Measurements from ENCODE around the gene PAX7. TPM values are rescaled to one million over a fixed set of nuclear protein-coding genes. Genes with fewer than 3 reads are reported as not detected.

PAX7 gene
- total RNA-seq, 4 donors from 2014 or later, result not detected

DNA sequence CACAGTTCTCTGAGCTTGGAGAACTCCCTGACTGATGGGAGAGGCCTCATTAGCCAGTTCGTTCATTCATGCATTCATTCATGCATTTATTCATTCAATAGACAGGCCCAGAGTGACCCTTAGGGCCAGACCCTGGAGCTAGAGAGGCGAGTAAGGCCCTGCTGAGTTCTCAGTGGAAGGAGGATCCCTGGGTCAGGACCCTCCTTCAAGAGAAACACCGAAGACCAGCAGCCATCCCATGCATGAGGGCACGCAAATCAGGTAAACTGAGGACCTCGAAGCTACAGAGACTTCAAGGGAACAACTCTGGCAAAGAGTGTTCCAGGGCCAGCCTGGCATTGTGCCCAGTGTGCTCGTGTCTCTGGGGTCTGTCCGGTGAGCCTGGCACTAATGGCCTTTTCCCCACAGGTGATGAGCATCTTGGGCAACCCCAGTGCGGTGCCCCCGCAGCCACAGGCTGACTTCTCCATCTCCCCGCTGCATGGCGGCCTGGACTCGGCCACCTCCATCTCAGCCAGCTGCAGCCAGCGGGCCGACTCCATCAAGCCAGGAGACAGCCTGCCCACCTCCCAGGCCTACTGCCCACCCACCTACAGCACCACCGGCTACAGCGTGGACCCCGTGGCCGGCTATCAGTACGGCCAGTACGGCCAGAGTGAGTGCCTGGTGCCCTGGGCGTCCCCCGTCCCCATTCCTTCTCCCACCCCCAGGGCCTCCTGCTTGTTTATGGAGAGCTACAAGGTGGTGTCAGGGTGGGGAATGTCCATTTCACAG lies 104.8 kb downstream of the PAX7 start:
- 84 to 86% methylated on average over 22 of the region's 22 CpGs for WGBS, 2 donors
- H3K4me3 ChIP-seq, result no peak overlapping the region

GRCh38 chr1:18736958-18737357 lies 106.3 kb downstream of the PAX7 start:
- Histone ChIP-seq H3K9me3 (no peaks in the 10 kb centered on the region), H3K27me3 (peaks cover 0 to 64% of the 10 kb centered on the region in 2 donors), H3K4me3 (no peak overlapping the region), H3K4me1 (no peaks in the 10 kb centered on the region), H3K27ac (no peak overlapping the region), H3K36me3 (no peaks in the 10 kb centered on the region)
- TF ChIP-seq, protein P1, sequence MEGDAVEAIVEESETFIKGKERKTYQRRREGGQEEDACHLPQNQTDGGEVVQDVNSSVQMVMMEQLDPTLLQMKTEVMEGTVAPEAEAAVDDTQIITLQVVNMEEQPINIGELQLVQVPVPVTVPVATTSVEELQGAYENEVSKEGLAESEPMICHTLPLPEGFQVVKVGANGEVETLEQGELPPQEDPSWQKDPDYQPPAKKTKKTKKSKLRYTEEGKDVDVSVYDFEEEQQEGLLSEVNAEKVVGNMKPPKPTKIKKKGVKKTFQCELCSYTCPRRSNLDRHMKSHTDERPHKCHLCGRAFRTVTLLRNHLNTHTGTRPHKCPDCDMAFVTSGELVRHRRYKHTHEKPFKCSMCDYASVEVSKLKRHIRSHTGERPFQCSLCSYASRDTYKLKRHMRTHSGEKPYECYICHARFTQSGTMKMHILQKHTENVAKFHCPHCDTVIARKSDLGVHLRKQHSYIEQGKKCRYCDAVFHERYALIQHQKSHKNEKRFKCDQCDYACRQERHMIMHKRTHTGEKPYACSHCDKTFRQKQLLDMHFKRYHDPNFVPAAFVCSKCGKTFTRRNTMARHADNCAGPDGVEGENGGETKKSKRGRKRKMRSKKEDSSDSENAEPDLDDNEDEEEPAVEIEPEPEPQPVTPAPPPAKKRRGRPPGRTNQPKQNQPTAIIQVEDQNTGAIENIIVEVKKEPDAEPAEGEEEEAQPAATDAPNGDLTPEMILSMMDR (IDR thresholded peaks at IDR 0.05), result no peak
- TF ChIP-seq POLR2A (IDR thresholded peaks at IDR 0.05) (no peak), EP300 (IDR thresholded peaks at IDR 0.05) (no peak)
- DNase-seq (ENCODE audit: low spot score in 2 of 2), result no peak
- WGBS, 2 donors, result 36 to 49% methylated on average over 4 to 6 of the region's 6 CpGs

More for the DNA sequence above, 104.8 kb downstream of the PAX7 start:
- Histone ChIP-seq H3K36me3 (no peaks in the 10 kb centered on the region), H3K27me3 (peaks cover 0 to 68% of the 10 kb centered on the region in 2 donors), H3K9me3 (no peaks in the 10 kb centered on the region), H3K4me1 (no peaks in the 10 kb centered on the region), H3K27ac (no peak overlapping the region)
- no peak for DNase-seq (ENCODE audit: low spot score in 2 of 2)
- TF ChIP-seq POLR2A (IDR thresholded peaks at IDR 0.05), result no peak
- TF ChIP-seq EP300 (IDR thresholded peaks at IDR 0.05), result no peak
- TF ChIP-seq, protein P1 (IDR thresholded peaks at IDR 0.05), result no peak

DNA sequence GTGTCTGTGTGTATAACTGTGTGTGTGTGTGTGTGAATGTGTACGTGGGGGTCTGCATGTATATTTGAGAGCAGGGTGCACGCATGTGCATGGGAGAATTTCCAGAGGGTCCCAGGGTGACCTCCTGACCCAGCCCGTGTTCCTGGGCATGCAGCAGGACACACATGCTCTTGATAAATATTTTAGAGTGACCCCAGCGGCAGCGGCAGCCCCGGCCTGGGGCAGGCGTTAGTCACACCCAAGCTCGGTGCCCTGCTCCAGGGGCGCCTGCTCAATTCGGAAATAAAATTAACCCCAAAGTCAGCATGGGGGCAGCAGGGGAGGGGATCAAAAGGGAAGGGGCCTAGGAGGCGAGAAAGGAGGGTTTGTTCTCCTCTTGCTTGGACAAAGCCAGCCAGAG lies 107.5 kb downstream of the PAX7 start:
- Histone ChIP-seq H3K9me3 (no peaks in the 10 kb centered on the region), H3K4me3 (no peak overlapping the region), H3K27me3 (peaks cover 0 to 57% of the 10 kb centered on the region in 2 donors), H3K4me1 (no peaks in the 10 kb centered on the region), H3K27ac (no peak overlapping the region), H3K36me3 (no peaks in the 10 kb centered on the region)
- TF ChIP-seq, protein P1 (IDR thresholded peaks at IDR 0.05), result no peak
- TF ChIP-seq POLR2A (IDR thresholded peaks at IDR 0.05), result no peak
- TF ChIP-seq EP300 (IDR thresholded peaks at IDR 0.05), result no peak
- DNase-seq (ENCODE audit: low spot score in 2 of 2), result no peak
- WGBS, 2 donors, result 25 to 30% methylated on average over 11 of the region's 11 CpGs

GRCh38 chr1:18738617-18739016 lies 108.0 kb downstream of the PAX7 start:
- H3K9me3 ChIP-seq, result no peaks in the 10 kb centered on the region
- no peaks in the 10 kb centered on the region for H3K4me1 ChIP-seq
- H3K4me3 ChIP-seq, result no peak overlapping the region
- no peak for TF ChIP-seq POLR2A (IDR thresholded peaks at IDR 0.05)
- no peak for TF ChIP-seq EP300 (IDR thresholded peaks at IDR 0.05)
- TF ChIP-seq, protein P1 (IDR thresholded peaks at IDR 0.05), result no peak
- H3K27ac ChIP-seq, result no peak overlapping the region
- H3K36me3 ChIP-seq, result no peaks in the 10 kb centered on the region
- peaks cover 0 to 55% of the 10 kb centered on the region in 2 donors for H3K27me3 ChIP-seq
- no peak for DNase-seq (ENCODE audit: low spot score in 2 of 2)
- 81 to 94% methylated on average over 3 of the region's 3 CpGs for WGBS, 2 donors

DNA sequence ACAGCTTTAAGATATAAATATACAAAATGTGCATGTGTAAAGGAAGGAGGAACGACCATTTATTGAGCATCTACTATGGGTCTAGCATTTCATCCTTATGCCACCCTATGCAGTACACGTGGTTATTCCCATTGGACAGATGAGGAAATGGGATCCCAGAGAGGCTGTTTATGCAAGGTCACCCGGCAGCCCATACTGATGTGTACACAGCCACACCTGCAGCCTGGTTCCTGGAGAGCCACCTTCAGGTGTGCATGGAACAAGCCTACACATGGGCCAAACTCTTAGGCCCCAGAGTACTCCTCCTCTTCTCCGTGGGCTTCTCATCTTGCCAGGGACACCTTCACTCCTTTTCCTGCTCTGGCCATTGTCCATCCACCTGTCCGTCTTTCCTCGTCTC lies 108.8 kb downstream of the PAX7 start:
- Histone ChIP-seq H3K4me3 (no peak overlapping the region), H3K27ac (no peak overlapping the region), H3K9me3 (no peaks in the 10 kb centered on the region), H3K36me3 (no peaks in the 10 kb centered on the region), H3K4me1 (no peaks in the 10 kb centered on the region), H3K27me3 (peaks cover 0 to 47% of the 10 kb centered on the region in 2 donors)
- TF ChIP-seq POLR2A (IDR thresholded peaks at IDR 0.05), result no peak
- no peak for TF ChIP-seq EP300 (IDR thresholded peaks at IDR 0.05)
- TF ChIP-seq, protein P1 (IDR thresholded peaks at IDR 0.05), result no peak
- WGBS, 2 donors, result 67 to 76% methylated on average over 6 of the region's 6 CpGs
- no peak for DNase-seq (ENCODE audit: low spot score in 2 of 2)
